Hepatocyte (in vitro differentiated cells): ENCODE measurements around the gene KRT3. TPM values are rescaled to one million over a fixed set of nuclear protein-coding genes. Genes with fewer than 3 reads are reported as not detected.

Experiments
- DNase-seq: peaks from one replicate; pipeline ENCODE4 v3.0.0-alpha.2; 2016; ENCODE audit warnings: low spot score
- H2AFZ ChIP-seq: fragments of 200-600 bp; sonication (generic); 2 replicates; pipeline ENCODE4 v1.6.0; 2016; ENCODE audit warnings: antibody characterized with exemption, mild to moderate bottlenecking
- H3K27ac ChIP-seq: fragments of 200-600 bp; sonication (generic); 2 replicates; pipeline ENCODE4 v1.5.1; 2016; ENCODE audit warnings: mild to moderate bottlenecking
- H3K27me3 ChIP-seq: fragments of 200-600 bp; sonication (generic); 2 replicates; pipeline ENCODE4 v1.6.1; 2016
- H3K36me3 ChIP-seq: fragments of 200-600 bp; sonication (generic); replicated peaks from 2 replicates; pipeline ENCODE4 v1.5.1; 2016; ENCODE audit warnings: low read depth; ENCODE audit not compliant: insufficient read depth
- H3K4me1 ChIP-seq: fragments of 200-600 bp; sonication (generic); 2 replicates; pipeline ENCODE4 v1.5.1; 2016; ENCODE audit warnings: mild to moderate bottlenecking, moderate library complexity; ENCODE audit not compliant: insufficient read depth
- H3K4me2 ChIP-seq: fragments of 200-600 bp; sonication (generic); 2 replicates; pipeline ENCODE4 v1.6.0; 2016
- H3K4me3 ChIP-seq: fragments of 200-600 bp; sonication (generic); 2 replicates; pipeline ENCODE4 v1.5.1; 2016; ENCODE audit warnings: mild to moderate bottlenecking
- H3K79me2 ChIP-seq: fragments of 200-600 bp; sonication (generic); 2 replicates; pipeline ENCODE4 v1.6.0; 2017; ENCODE audit warnings: mild to moderate bottlenecking
- H3K9me2 ChIP-seq: fragments of 200-600 bp; sonication (generic); replicated peaks from 2 replicates; pipeline ENCODE4 v1.6.0; 2017; ENCODE audit warnings: mild to moderate bottlenecking; ENCODE audit not compliant: insufficient read depth
- H3K9me3 ChIP-seq: fragments of 200-600 bp; sonication (generic); 2 replicates; pipeline ENCODE4 v1.5.1; 2016; ENCODE audit warnings: low read depth, mild to moderate bottlenecking
- H4K20me1 ChIP-seq: fragments of 200-600 bp; sonication (generic); 2 replicates; pipeline ENCODE4 v1.6.0; 2016; ENCODE audit warnings: mild to moderate bottlenecking; ENCODE audit not compliant: insufficient read depth, poor library complexity, severe bottlenecking
- EZH2 ChIP-seq: fragments of 200-600 bp; sonication (generic); IDR thresholded peaks from 2 replicates; pipeline ENCODE4 v1.6.1; 2016; ENCODE audit warnings: antibody characterized with exemption, mild to moderate bottlenecking, borderline replicate concordance
- EZH2phosphoT487 ChIP-seq: fragments of 200-600 bp; sonication (generic); IDR thresholded peaks from one replicate; pipeline ENCODE4 v1.6.1; 2018; ENCODE audit warnings: antibody characterized with exemption, mild to moderate bottlenecking, low read depth, moderate library complexity; ENCODE audit not compliant: unreplicated experiment, severe bottlenecking
- WGBS: methylation state at CpG from one replicate; pipeline ENCODE4 v1.1.6; 2016; ENCODE audit warnings: low lambda C conversion rate; ENCODE audit errors: missing lambda C conversion rate; 5-methylcytosine and 5-hydroxymethylcytosine counted together
- polyA plus RNA-seq: library from polyadenylated mRNA; unstranded; fragments of >200 nt; fragmentation: Nextera tagmentation; extraction: Ambion mirVana; gene quantifications from 2 replicates; pipeline ENCODE4 v1.2.1, GENCODE V29; 2016
- total RNA-seq: library from RNA; depleted of rRNA; stranded (reverse); fragments of >200 nt; gene quantifications from 2 replicates; pipeline ENCODE4 v1.2.3, GENCODE V29; 2014
- TF ChIP-seq, protein P1 (sequence below): fragments of 200-600 bp; sonication (generic); IDR thresholded peaks from 2 replicates; pipeline ENCODE4 v1.5.1; 2016; ENCODE audit warnings: antibody characterized with exemption, mild to moderate bottlenecking; ENCODE audit not compliant: poor library complexity

The KRT3 gene
- total and polyA plus RNA-seq, 2 experiments from 2014 or later: not detected

DNA sequence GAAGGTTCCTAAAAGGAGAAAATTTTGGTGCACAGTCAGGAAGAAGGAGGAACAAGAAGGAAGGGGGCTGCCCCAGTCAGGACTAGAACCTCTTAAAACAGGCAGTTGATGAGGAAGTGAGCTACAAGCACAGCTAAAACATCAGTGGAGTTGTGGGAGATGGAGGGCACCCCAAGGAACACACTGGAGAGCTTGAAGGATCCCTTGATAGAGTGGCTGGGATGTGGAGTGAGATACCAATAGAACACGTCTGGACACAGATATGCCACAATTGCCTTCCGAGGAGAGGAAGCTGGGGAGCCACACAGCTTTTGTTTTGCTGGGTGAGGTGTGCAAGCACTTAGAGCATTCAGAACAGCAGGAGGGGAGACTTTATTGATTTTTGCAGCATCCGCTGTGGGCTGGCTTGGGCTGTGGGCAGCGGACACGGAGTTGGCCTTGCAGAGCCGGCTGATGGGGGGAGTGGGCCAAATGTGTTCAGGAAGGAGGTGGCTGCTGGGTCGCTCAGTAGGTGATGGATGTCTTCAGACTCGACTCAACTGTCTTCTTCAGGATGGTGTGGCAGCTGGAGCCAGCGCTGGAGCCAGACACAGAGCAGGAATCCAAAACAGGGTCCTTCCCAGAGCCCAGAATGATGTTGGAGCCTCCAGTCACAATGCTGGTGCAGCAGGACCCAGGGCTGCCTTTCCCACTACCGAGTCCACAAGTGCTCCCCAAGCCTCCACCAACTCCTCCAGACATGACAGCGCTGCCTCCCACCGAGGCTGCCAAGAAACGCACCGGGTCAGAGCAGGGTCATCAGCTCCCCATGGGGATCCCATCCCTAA, 42.9 kb upstream of the KRT3 start:
- no peaks in the 10 kb centered on the region for H3K79me2 ChIP-seq
- H2AFZ ChIP-seq: no peak overlapping the region
- no peak overlapping the region for H3K4me2 ChIP-seq
- H4K20me1 ChIP-seq: no peaks in the 10 kb centered on the region
- TF ChIP-seq EZH2: no peak
- TF ChIP-seq, protein P1, sequence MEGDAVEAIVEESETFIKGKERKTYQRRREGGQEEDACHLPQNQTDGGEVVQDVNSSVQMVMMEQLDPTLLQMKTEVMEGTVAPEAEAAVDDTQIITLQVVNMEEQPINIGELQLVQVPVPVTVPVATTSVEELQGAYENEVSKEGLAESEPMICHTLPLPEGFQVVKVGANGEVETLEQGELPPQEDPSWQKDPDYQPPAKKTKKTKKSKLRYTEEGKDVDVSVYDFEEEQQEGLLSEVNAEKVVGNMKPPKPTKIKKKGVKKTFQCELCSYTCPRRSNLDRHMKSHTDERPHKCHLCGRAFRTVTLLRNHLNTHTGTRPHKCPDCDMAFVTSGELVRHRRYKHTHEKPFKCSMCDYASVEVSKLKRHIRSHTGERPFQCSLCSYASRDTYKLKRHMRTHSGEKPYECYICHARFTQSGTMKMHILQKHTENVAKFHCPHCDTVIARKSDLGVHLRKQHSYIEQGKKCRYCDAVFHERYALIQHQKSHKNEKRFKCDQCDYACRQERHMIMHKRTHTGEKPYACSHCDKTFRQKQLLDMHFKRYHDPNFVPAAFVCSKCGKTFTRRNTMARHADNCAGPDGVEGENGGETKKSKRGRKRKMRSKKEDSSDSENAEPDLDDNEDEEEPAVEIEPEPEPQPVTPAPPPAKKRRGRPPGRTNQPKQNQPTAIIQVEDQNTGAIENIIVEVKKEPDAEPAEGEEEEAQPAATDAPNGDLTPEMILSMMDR: no peak
- no peak for TF ChIP-seq EZH2phosphoT487
- H3K4me1 ChIP-seq: no peaks in the 10 kb centered on the region
- H3K27me3 ChIP-seq: peaks cover 17% of the 10 kb centered on the region
- no peak for DNase-seq
- no peaks in the 10 kb centered on the region for H3K36me3 ChIP-seq
- H3K9me2 ChIP-seq: no peaks in the 10 kb centered on the region
- no peak overlapping the region for H3K27ac ChIP-seq
- H3K4me3 ChIP-seq: no peak overlapping the region
- 76% methylated on average over 14 of the region's 14 CpGs for WGBS
- no peaks in the 10 kb centered on the region for H3K9me3 ChIP-seq

DNA sequence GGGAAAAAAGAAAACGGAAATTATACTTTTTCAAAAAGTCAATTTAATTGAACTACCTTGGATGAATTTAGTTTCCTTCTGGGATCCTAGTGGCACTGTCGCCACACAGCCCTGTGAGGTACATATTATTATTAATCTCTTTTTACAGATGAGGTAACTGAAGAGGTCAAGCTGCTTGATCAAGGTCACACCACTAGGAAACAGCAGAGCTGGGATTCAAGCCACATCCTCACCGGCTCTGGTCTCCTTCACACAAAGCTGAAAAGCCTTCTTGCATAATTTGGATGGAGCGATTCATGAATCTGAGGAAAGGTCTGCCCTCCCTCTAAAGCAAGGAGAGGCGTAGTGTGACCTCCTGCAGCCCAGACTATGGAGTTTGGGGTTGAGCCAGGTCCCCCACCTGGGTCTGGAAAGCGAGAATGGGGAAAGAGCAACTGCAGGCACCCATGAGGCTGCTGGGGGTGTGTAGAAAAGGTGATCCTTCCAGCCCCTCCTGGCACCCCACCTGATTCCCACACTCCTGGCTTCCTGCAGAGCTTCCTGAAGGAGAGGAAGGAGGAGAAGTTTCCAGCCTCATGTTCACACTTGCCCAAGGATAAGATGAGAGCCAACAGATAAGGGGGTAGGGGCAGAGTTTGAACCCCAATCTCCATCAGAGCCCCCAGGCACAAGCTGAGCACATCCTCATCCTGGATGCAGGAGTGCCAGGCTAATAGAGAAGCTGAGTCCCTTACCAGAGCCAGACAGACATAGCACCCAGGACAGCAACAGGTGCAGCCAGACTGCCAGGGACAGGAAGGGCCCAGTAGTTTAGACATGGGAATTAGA, 42.1 kb upstream of the KRT3 start:
- Histone ChIP-seq H3K27me3 (peaks cover 17% of the 10 kb centered on the region), H3K4me2 (no peak overlapping the region), H3K9me3 (no peaks in the 10 kb centered on the region), H3K4me3 (no peak overlapping the region), H3K4me1 (no peaks in the 10 kb centered on the region), H2AFZ (no peak overlapping the region), H3K36me3 (no peaks in the 10 kb centered on the region), H3K27ac (no peak overlapping the region), H3K79me2 (no peaks in the 10 kb centered on the region), H4K20me1 (no peaks in the 10 kb centered on the region), H3K9me2 (no peaks in the 10 kb centered on the region)
- TF ChIP-seq, protein P1: no peak
- TF ChIP-seq EZH2phosphoT487 (no peak), EZH2 (no peak)
- DNase-seq: no peak
- WGBS: 92% methylated on average over 6 of the region's 6 CpGs

- Histone ChIP-seq H3K27me3 (peaks cover 17% of the 10 kb centered on the region), H2AFZ (no peak overlapping the region), H3K36me3 (no peaks in the 10 kb centered on the region), H3K27ac (no peak overlapping the region), H3K9me3 (no peaks in the 10 kb centered on the region), H3K4me3 (no peak overlapping the region), H4K20me1 (no peaks in the 10 kb centered on the region), H3K4me2 (no peak overlapping the region), H3K9me2 (no peaks in the 10 kb centered on the region), H3K79me2 (no peaks in the 10 kb centered on the region), H3K4me1 (no peaks in the 10 kb centered on the region)
- TF ChIP-seq EZH2phosphoT487 (no peak), EZH2 (no peak)
- TF ChIP-seq, protein P1: no peak
- WGBS: 82% methylated on average over 9 of the region's 9 CpGs
- DNase-seq: peak; percentile 46
Observed at GRCh38 chr12:52837413-52837741, 41.5 kb upstream of the KRT3 start.
